ENCODE results near the gene SEMA3A. TPM values are rescaled to one million over a fixed set of nuclear protein-coding genes. Genes with fewer than 3 reads are reported as not detected.
"Not testable (repeated sequence)": the region's sequence is repeated elsewhere in the genome, so short reads cannot be mapped to it uniquely, and the experiment has no call there.

The SEMA3A gene
- 10 to 100 TPM; 10.1 to 22.4 (median 15.0) TPM for polyA plus RNA-seq (ENCODE audit: insufficient read length in 4 of 4)

GRCh38 chr7:84194484-84195271 is at the start of gene SEMA3A:
Gene SEMA3A (minus strand): TSS chr7:84194789. CDS start chr7:84194586, 203 bp downstream.
- DNase-seq (ENCODE audit: low read depth in 4 of 4, low spot score in 3 of 4): peak; percentile 54 to 74 (median 58)

GRCh38 chr7:84243037-84243436 is 48.4 kb upstream of the SEMA3A start:
- not testable (repeated sequence) for DNase-seq (ENCODE audit: low read depth in 4 of 4, low spot score in 3 of 4)

GRCh38 chr7:84238596-84238995 is 44.0 kb upstream of the SEMA3A start:
- DNase-seq (ENCODE audit: low read depth in 4 of 4, low spot score in 3 of 4): no peak

GRCh38 chr7:84237533-84238173 is 43.1 kb upstream of the SEMA3A start:
- DNase-seq (ENCODE audit: low read depth in 4 of 4, low spot score in 3 of 4): no peak

- no peak for DNase-seq (ENCODE audit: low read depth in 4 of 4, low spot score in 3 of 4)
These were observed 41.8 kb upstream of the SEMA3A start for GRCh38 chr7:84236398-84236797.

GRCh38 chr7:84232646-84233045 is 38.1 kb upstream of the SEMA3A start:
- no peak for DNase-seq (ENCODE audit: low read depth in 4 of 4, low spot score in 3 of 4)

GRCh38 chr7:84231157-84231556 is 36.6 kb upstream of the SEMA3A start:
- DNase-seq (ENCODE audit: low read depth in 4 of 4, low spot score in 3 of 4): no peak

GRCh38 chr7:84230491-84230890 is 35.9 kb upstream of the SEMA3A start:
- no peak for DNase-seq (ENCODE audit: low read depth in 4 of 4, low spot score in 3 of 4)

- no peak for DNase-seq (ENCODE audit: low read depth in 4 of 4, low spot score in 3 of 4)
These were observed 33.9 kb upstream of the SEMA3A start for GRCh38 chr7:84228526-84228925.

GRCh38 chr7:84226759-84227158 is 32.2 kb upstream of the SEMA3A start:
- DNase-seq (ENCODE audit: low read depth in 4 of 4, low spot score in 3 of 4): no peak

- DNase-seq (ENCODE audit: low read depth in 4 of 4, low spot score in 3 of 4): no peak
These were observed 29.9 kb upstream of the SEMA3A start for GRCh38 chr7:84224505-84224904.

GRCh38 chr7:84219310-84219709 is 24.7 kb upstream of the SEMA3A start:
- no peak for DNase-seq (ENCODE audit: low read depth in 4 of 4, low spot score in 3 of 4)

GRCh38 chr7:84218681-84219080 is 24.1 kb upstream of the SEMA3A start:
- DNase-seq (ENCODE audit: low read depth in 4 of 4, low spot score in 3 of 4): no peak

- no peak for DNase-seq (ENCODE audit: low read depth in 4 of 4, low spot score in 3 of 4)
These were observed 21.9 kb upstream of the SEMA3A start for GRCh38 chr7:84216472-84216871.

GRCh38 chr7:84214757-84215156 is 20.2 kb upstream of the SEMA3A start:
- DNase-seq (ENCODE audit: low read depth in 4 of 4, low spot score in 3 of 4): not testable (repeated sequence)

GRCh38 chr7:84210301-84210700 is 15.7 kb upstream of the SEMA3A start:
- DNase-seq (ENCODE audit: low read depth in 4 of 4, low spot score in 3 of 4): no peak

GRCh38 chr7:84209006-84209405 is 14.4 kb upstream of the SEMA3A start:
- no peak for DNase-seq (ENCODE audit: low read depth in 4 of 4, low spot score in 3 of 4)

- DNase-seq (ENCODE audit: low read depth in 4 of 4, low spot score in 3 of 4): no peak
These were observed 13.0 kb upstream of the SEMA3A start for GRCh38 chr7:84207615-84208014.

- no peak for DNase-seq (ENCODE audit: low read depth in 4 of 4, low spot score in 3 of 4)
These were observed 12.4 kb upstream of the SEMA3A start for GRCh38 chr7:84207025-84207424.

- no peak for DNase-seq (ENCODE audit: low read depth in 4 of 4, low spot score in 3 of 4)
These were observed 10.1 kb upstream of the SEMA3A start for GRCh38 chr7:84204655-84205054.

- DNase-seq (ENCODE audit: low read depth in 4 of 4, low spot score in 3 of 4): no peak
These were observed 8.3 kb upstream of the SEMA3A start for GRCh38 chr7:84202855-84203254.

- no peak for DNase-seq (ENCODE audit: low read depth in 4 of 4, low spot score in 3 of 4)
These were observed 6.3 kb upstream of the SEMA3A start for GRCh38 chr7:84200859-84201258.
